ENCODE measurements around the gene DOCK6. TPM values are rescaled to one million over a fixed set of nuclear protein-coding genes. Genes with fewer than 3 reads are reported as not detected.

The DOCK6 gene
- total and polyA plus RNA-seq, 2 of the 13 experiments (the other 11 are each of a cell fraction or from before 2014, with no cell fraction given): 5.4 to 38.1 TPM

- no peak for TF ChIP-seq ZBTB20 (CRISPR knock-in tag; IDR thresholded peaks at IDR 0.05; ENCODE audit: borderline replicate concordance, low read depth)
- TF ChIP-seq MXD1 (CRISPR knock-in tag; IDR thresholded peaks at IDR 0.05): peak; percentile 76
- TF ChIP-seq ZKSCAN1 (IDR thresholded peaks at IDR 0.05; ENCODE audit: low read length): no peak
- TF ChIP-seq NBN (conservative IDR thresholded peaks at IDR 0.05): no peak
- TF ChIP-seq SIN3A (IDR thresholded peaks at IDR 0.05; ENCODE audit: borderline replicate concordance, low read depth, low read length): peak; percentile 94
- TF ChIP-seq RBAK (CRISPR knock-in tag; IDR thresholded peaks at IDR 0.05): no peak
- no peak for TF ChIP-seq NPAS2 (CRISPR knock-in tag; IDR thresholded peaks at IDR 0.05; ENCODE audit: borderline replicate concordance)
- peak; percentile 64; the same call in 1 of the 2 replicates for TF ChIP-seq ZFP36L1 (CRISPR knock-in tag; IDR thresholded peaks at IDR 0.05)
- no peak for TF ChIP-seq CENPT (CRISPR knock-in tag; IDR thresholded peaks at IDR 0.05; ENCODE audit: low read depth)
- TF ChIP-seq MTA3 (CRISPR knock-in tag; IDR thresholded peaks at IDR 0.05): no peak
- no peak for TF ChIP-seq ZSCAN30 (CRISPR knock-in tag; IDR thresholded peaks at IDR 0.05)
- no peak for TF ChIP-seq SSRP1 (CRISPR knock-in tag; IDR thresholded peaks at IDR 0.05)
- TF ChIP-seq ZBTB37 (CRISPR knock-in tag; IDR thresholded peaks at IDR 0.05): no peak
- TF ChIP-seq RBM39 (IDR thresholded peaks at IDR 0.05; ENCODE audit: low read depth, low read length, poor library complexity, severe bottlenecking): peak; percentile 73
- TF ChIP-seq MXD3 (CRISPR knock-in tag; IDR thresholded peaks at IDR 0.05): peak; percentile 56; the same call in 1 of the 2 replicates
- no peak for TF ChIP-seq ZNF143 (CRISPR knock-in tag; IDR thresholded peaks at IDR 0.05)
- no peak; the same call in 1 of the 2 replicates for TF ChIP-seq ZNF362 (CRISPR knock-in tag; IDR thresholded peaks at IDR 0.05; ENCODE audit: borderline replicate concordance)
- TF ChIP-seq ZNF781 (CRISPR knock-in tag; IDR thresholded peaks at IDR 0.05; ENCODE audit: borderline replicate concordance, not compliant biosample characterization): no peak
- TF ChIP-seq ZNF770 (CRISPR knock-in tag; IDR thresholded peaks at IDR 0.05): no peak; the same call in 1 of the 2 replicates
- peak; percentile 65; the same call in 1 of the 2 replicates for TF ChIP-seq SNAI1 (CRISPR knock-in tag; IDR thresholded peaks at IDR 0.05; ENCODE audit: borderline replicate concordance)
- TF ChIP-seq U2AF1 (optimal IDR thresholded peaks at IDR 0.05; ENCODE audit: low read depth, low read length): no peak
- no peak for TF ChIP-seq SMAD9 (CRISPR knock-in tag; IDR thresholded peaks at IDR 0.05)
- no peak for TF ChIP-seq ZNF614 (CRISPR knock-in tag; IDR thresholded peaks at IDR 0.05; ENCODE audit: borderline replicate concordance)
- no peak for TF ChIP-seq FOSL1 (CRISPR knock-in tag; IDR thresholded peaks at IDR 0.05; ENCODE audit: borderline replicate concordance)
- TF ChIP-seq ZNF629 (CRISPR knock-in tag; conservative IDR thresholded peaks at IDR 0.05): peak; percentile 46; the same call in 1 of the 2 replicates
- no peak for TF ChIP-seq GTF2F1 (IDR thresholded peaks at IDR 0.05; ENCODE audit: low read length)
These were observed 106.8 kb downstream of the DOCK6 start, which contains the start of gene SPC24 (continued) for GRCh38 chr19:11155373-11156120.

Measured in HepG2 (cell line).